Esophagus squamous epithelium (tissue), 4 donors: ENCODE results near the gene MAGI1.

ENCODE experiments used
- POLR2A ChIP-seq, 4 donors: fragments of 450-650 bp; IDR thresholded peaks; one replicate each; pipeline ENCODE4 v1.6.1; 2017; ENCODE audit warnings: antibody characterized with exemption in 4 of 4, mild to moderate bottlenecking in 4 of 4, moderate library complexity in 3 of 4
- TF ChIP-seq, protein P1 (sequence below), 6 experiments: fragments of 450-650 bp in 4 of 6; fragments of 200-600 bp in 2 of 6; sonication (generic) in 2 of 6; IDR thresholded peaks; one replicate each; pipeline ENCODE4 v1.5.1; 2016 to 2019; ENCODE audit warnings: antibody characterized with exemption in 6 of 6, mild to moderate bottlenecking in 4 of 6, moderate library complexity in 4 of 6

DNA sequence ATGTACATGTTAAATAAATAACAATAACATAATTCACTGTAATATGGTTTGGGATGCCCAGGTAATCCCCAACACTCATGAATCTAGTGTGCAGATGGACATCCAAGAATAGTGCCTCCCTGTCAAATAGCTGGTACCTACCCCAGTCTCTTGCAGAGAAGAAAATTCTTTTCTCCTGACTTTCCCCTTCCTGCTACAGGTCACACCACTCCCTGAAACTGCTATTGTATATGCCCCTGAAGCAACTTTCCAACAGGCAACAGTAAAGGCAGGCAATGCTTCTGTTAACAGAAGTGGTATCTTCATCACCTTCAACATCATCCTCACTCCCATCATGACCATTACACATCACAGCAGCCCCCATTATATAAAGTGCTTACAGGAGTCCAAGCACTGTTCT lies 431.6 kb downstream of the MAGI1 start:
- TF ChIP-seq, protein P1, sequence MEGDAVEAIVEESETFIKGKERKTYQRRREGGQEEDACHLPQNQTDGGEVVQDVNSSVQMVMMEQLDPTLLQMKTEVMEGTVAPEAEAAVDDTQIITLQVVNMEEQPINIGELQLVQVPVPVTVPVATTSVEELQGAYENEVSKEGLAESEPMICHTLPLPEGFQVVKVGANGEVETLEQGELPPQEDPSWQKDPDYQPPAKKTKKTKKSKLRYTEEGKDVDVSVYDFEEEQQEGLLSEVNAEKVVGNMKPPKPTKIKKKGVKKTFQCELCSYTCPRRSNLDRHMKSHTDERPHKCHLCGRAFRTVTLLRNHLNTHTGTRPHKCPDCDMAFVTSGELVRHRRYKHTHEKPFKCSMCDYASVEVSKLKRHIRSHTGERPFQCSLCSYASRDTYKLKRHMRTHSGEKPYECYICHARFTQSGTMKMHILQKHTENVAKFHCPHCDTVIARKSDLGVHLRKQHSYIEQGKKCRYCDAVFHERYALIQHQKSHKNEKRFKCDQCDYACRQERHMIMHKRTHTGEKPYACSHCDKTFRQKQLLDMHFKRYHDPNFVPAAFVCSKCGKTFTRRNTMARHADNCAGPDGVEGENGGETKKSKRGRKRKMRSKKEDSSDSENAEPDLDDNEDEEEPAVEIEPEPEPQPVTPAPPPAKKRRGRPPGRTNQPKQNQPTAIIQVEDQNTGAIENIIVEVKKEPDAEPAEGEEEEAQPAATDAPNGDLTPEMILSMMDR (IDR thresholded peaks at IDR 0.05) = no peak
- TF ChIP-seq POLR2A (IDR thresholded peaks at IDR 0.05) = no peak
